Naive thymus-derived CD4-positive, alpha-beta T cell (primary cell): ENCODE data around the gene RGPD6. TPM values are rescaled to one million over a fixed set of nuclear protein-coding genes. Genes with fewer than 3 reads are reported as not detected.
"Not testable (repeated sequence)": the region's sequence is repeated elsewhere in the genome, so short reads cannot be mapped to it uniquely, and the experiment has no call there.

Source experiments
- ATAC-seq: fragments of 150-1000 bp; cut with Tn5 transposase; 2 replicates; pipeline ENCODE4 v1.10.0; 2021; ENCODE audit warnings: mild to moderate bottlenecking, moderate library complexity
- CTCF ChIA-PET: fragments of 350-600 bp; sonication (Branson Sonifier 250); formaldehyde crosslinking; loops from one replicate; lab custom pipeline; 2021; ENCODE audit warnings: antibody characterized with exemption; lab: Charles Lee
- POLR2A ChIA-PET: fragments of 350-600 bp; sonication (Branson Sonifier 250); formaldehyde crosslinking; loops from one replicate; lab custom pipeline; 2021; ENCODE audit warnings: antibody characterized with exemption, inconsistent platforms; lab: Charles Lee
- DNase-seq, 9 donors: peaks; one replicate each; pipeline versions ENCODE4 v3.0.0 to v3.0.0-alpha.2; 2020 to 2022; ENCODE audit warnings: mixed read lengths in 1 of 9
- H3K27ac ChIP-seq: one replicate; pipeline ENCODE4 v1.7.0; 2013; ENCODE audit warnings: mild to moderate bottlenecking, low read depth, low read length, moderate library complexity
- H3K27me3 ChIP-seq, 2 donors: one replicate each; pipeline ENCODE4 v1.7.0; 2013; ENCODE audit warnings: low read length in 2 of 2, mild to moderate bottlenecking in 2 of 2, moderate library complexity in 2 of 2; ENCODE audit not compliant: control insufficient read depth in 2 of 2, insufficient read depth in 2 of 2
- H3K36me3 ChIP-seq, 3 experiments: 1 replicate in 2 of 3; 2 replicates in 1 of 3; pipeline ENCODE4 v1.7.0; 2013; ENCODE audit warnings: low read length in 3 of 3, mild to moderate bottlenecking in 3 of 3, moderate library complexity in 1 of 3; ENCODE audit not compliant: insufficient read depth in 3 of 3, control insufficient read depth in 2 of 3
- H3K4me1 ChIP-seq, 2 donors: one replicate each; pipeline ENCODE4 v1.7.0; 2013; ENCODE audit warnings: low read length in 2 of 2, mild to moderate bottlenecking in 2 of 2, moderate library complexity in 1 of 2; ENCODE audit not compliant: control insufficient read depth in 2 of 2, insufficient read depth in 2 of 2
- H3K4me3 ChIP-seq: 2 replicates; pipeline ENCODE4 v1.7.0; 2013; ENCODE audit warnings: mild to moderate bottlenecking, low read length
- H3K9me3 ChIP-seq, 3 experiments: 1 replicate in 2 of 3; 2 replicates in 1 of 3; pipeline ENCODE4 v1.7.0; 2013; ENCODE audit warnings: low read length in 3 of 3; ENCODE audit not compliant: control insufficient read depth in 2 of 3
- H3K27ac Mint-ChIP-seq, 9 donors: one replicate each; pipeline ENCODE4 v1.8.0; 2020 to 2022; ENCODE audit warnings: mixed read lengths in 9 of 9, mild to moderate bottlenecking in 8 of 9, moderate library complexity in 5 of 9, inconsistent platforms in 2 of 9
- H3K27me3 Mint-ChIP-seq, 5 donors: one replicate each; pipeline ENCODE4 v1.8.0; 2021 to 2022; ENCODE audit warnings: mixed read lengths in 5 of 5, mild to moderate bottlenecking in 1 of 5
- H3K36me3 Mint-ChIP-seq, 5 donors: one replicate each; pipeline ENCODE4 v1.8.0; 2020 to 2022; ENCODE audit warnings: mixed read lengths in 5 of 5, mild to moderate bottlenecking in 3 of 5, inconsistent platforms in 1 of 5
- H3K4me1 Mint-ChIP-seq, 7 donors: one replicate each; pipeline ENCODE4 v1.8.0; 2020 to 2022; ENCODE audit warnings: mixed read lengths in 7 of 7, mild to moderate bottlenecking in 3 of 7, inconsistent platforms in 1 of 7
- H3K4me3 Mint-ChIP-seq, 10 donors: one replicate each; pipeline ENCODE4 v1.8.0; 2020 to 2022; ENCODE audit warnings: mild to moderate bottlenecking in 10 of 10, mixed read lengths in 10 of 10, moderate library complexity in 6 of 10, inconsistent platforms in 2 of 10
- H3K9me3 Mint-ChIP-seq, 11 donors: one replicate each; pipeline ENCODE4 v1.8.0; 2020 to 2022; ENCODE audit warnings: mixed read lengths in 11 of 11, mild to moderate bottlenecking in 4 of 11, inconsistent platforms in 1 of 11, moderate library complexity in 1 of 11
- intact Hi-C, 2 donors: fragments of 100-400 bp; cut with micrococcal nuclease; formaldehyde crosslinking; loops; one replicate each; pipeline ENCODE4 v1.15.1; 2023
- polyA plus RNA-seq, 2 donors: library from polyadenylated mRNA; unstranded; fragments of 300-500 nt; fragmentation: Illumina TruSeq; gene quantifications; one replicate each; pipeline ENCODE4 v1.2.3, GENCODE V29; 2021
- total RNA-seq, 6 experiments: library from RNA in 5 of 6; stranded (reverse) in 5 of 6; gene quantifications; 1 replicate in 5 of 6; 2 replicates in 1 of 6; pipeline ENCODE4 v1.2.3 and lab custom pipeline; 2021 to 2026

RGPD6 gene
- total and polyA plus RNA-seq, 7 experiments from 2014 or later = 1.8 to 152 (median 13.8) TPM

- POLR2A ChIA-PET, CTCF ChIA-PET, H3K27me3 Mint-ChIP-seq, H3K27me3 ChIP-seq, H3K27ac ChIP-seq, H3K4me3 Mint-ChIP-seq, ATAC-seq, DNase-seq, H3K9me3 ChIP-seq, H3K4me1 ChIP-seq, H3K4me3 ChIP-seq, intact Hi-C loops, H3K36me3 ChIP-seq, H3K36me3 Mint-ChIP-seq, H3K4me1 Mint-ChIP-seq, H3K9me3 Mint-ChIP-seq, H3K27ac Mint-ChIP-seq: not testable (repeated sequence)
These were observed 28.0 kb upstream of the RGPD6 start for GRCh38 chr2:110605057-110605456.

GRCh38 chr2:110603917-110604591, 27.0 kb upstream of the RGPD6 start:
- H3K9me3 ChIP-seq, H3K36me3 Mint-ChIP-seq, ATAC-seq, POLR2A ChIA-PET, CTCF ChIA-PET, H3K27me3 ChIP-seq, H3K27ac Mint-ChIP-seq, H3K36me3 ChIP-seq, H3K27me3 Mint-ChIP-seq, H3K4me3 Mint-ChIP-seq, H3K4me3 ChIP-seq, H3K4me1 Mint-ChIP-seq, DNase-seq, H3K4me1 ChIP-seq, intact Hi-C loops, H3K9me3 Mint-ChIP-seq, H3K27ac ChIP-seq: not testable (repeated sequence)

- H3K27me3 ChIP-seq, H3K27me3 Mint-ChIP-seq, CTCF ChIA-PET, H3K36me3 Mint-ChIP-seq, H3K4me1 ChIP-seq, ATAC-seq, H3K4me1 Mint-ChIP-seq, H3K27ac Mint-ChIP-seq, H3K27ac ChIP-seq, H3K36me3 ChIP-seq, H3K4me3 Mint-ChIP-seq, H3K4me3 ChIP-seq, H3K9me3 Mint-ChIP-seq, DNase-seq, intact Hi-C loops, H3K9me3 ChIP-seq, POLR2A ChIA-PET: not testable (repeated sequence)
These were observed 25.1 kb upstream of the RGPD6 start for GRCh38 chr2:110602139-110602538.

- H3K27ac ChIP-seq, H3K27ac Mint-ChIP-seq, H3K27me3 ChIP-seq, DNase-seq, H3K36me3 ChIP-seq, intact Hi-C loops, H3K9me3 ChIP-seq, ATAC-seq, H3K4me3 Mint-ChIP-seq, CTCF ChIA-PET, H3K4me3 ChIP-seq, H3K36me3 Mint-ChIP-seq, H3K9me3 Mint-ChIP-seq, H3K27me3 Mint-ChIP-seq, H3K4me1 Mint-ChIP-seq, POLR2A ChIA-PET, H3K4me1 ChIP-seq: not testable (repeated sequence)
These were observed 15.0 kb upstream of the RGPD6 start for GRCh38 chr2:110591973-110592372.

- H3K9me3 ChIP-seq, H3K27ac ChIP-seq, H3K4me1 Mint-ChIP-seq, H3K36me3 Mint-ChIP-seq, H3K9me3 Mint-ChIP-seq, ATAC-seq, intact Hi-C loops, CTCF ChIA-PET, H3K4me3 ChIP-seq, DNase-seq, H3K36me3 ChIP-seq, H3K27me3 ChIP-seq, POLR2A ChIA-PET, H3K27ac Mint-ChIP-seq, H3K27me3 Mint-ChIP-seq, H3K4me1 ChIP-seq, H3K4me3 Mint-ChIP-seq: not testable (repeated sequence)
These were observed 12.8 kb upstream of the RGPD6 start for GRCh38 chr2:110589677-110590330.

GRCh38 chr2:110588520-110588919, 11.5 kb upstream of the RGPD6 start:
- H3K4me3 Mint-ChIP-seq, intact Hi-C loops, CTCF ChIA-PET: not testable (repeated sequence)

More at GRCh38 chr2:110588520-110588919, 11.5 kb upstream of the RGPD6 start:
- ATAC-seq, H3K27me3 ChIP-seq, H3K9me3 ChIP-seq, H3K27me3 Mint-ChIP-seq, H3K36me3 Mint-ChIP-seq, H3K4me3 ChIP-seq, H3K27ac ChIP-seq, H3K36me3 ChIP-seq, H3K4me1 ChIP-seq, DNase-seq, H3K4me1 Mint-ChIP-seq, H3K9me3 Mint-ChIP-seq, POLR2A ChIA-PET, H3K27ac Mint-ChIP-seq: not testable (repeated sequence)
